Suppressor macrophage treated with lipopolysaccharide for 1 hour (primary cell): ENCODE measurements around the gene LINGO4.
"Not testable (repeated sequence)": the region's sequence is repeated elsewhere in the genome, so short reads cannot be mapped to it uniquely, and the experiment has no call there.

Source experiments
- DNase-seq, 3 donors: peaks; one replicate each; pipeline ENCODE4 v3.0.0-alpha.2; 2020 to 2022

Gene LINGO4

GRCh38 chr1:151780736-151781135 is 24.5 kb downstream of the LINGO4 start:
- peak; percentile 27 to 58 (median 56) for DNase-seq

GRCh38 chr1:151779852-151780251 is 25.4 kb downstream of the LINGO4 start:
- no peak for DNase-seq

DNA sequence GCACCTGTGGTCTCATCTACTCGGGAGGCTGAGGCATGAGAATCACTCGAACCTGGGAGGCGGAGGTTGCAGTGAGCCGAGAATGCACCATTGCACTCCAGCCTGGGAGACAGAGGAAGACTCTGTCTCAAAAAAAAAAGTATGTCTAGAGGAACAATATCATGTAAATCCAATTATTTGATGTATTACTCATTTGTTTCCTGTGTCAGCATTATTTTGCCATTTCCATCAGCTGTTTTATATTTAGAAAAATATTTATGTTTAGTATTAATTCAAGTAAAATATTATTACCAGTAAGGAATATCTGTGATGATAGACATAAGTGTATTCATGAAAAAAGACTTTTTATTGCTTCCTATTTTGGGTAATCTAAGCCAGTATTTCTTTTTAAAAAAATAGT is 27.9 kb downstream of the LINGO4 start:
- DNase-seq, result no peak

GRCh38 chr1:151776665-151777062 is 28.6 kb downstream of the LINGO4 start:
- DNase-seq, result no peak

DNA sequence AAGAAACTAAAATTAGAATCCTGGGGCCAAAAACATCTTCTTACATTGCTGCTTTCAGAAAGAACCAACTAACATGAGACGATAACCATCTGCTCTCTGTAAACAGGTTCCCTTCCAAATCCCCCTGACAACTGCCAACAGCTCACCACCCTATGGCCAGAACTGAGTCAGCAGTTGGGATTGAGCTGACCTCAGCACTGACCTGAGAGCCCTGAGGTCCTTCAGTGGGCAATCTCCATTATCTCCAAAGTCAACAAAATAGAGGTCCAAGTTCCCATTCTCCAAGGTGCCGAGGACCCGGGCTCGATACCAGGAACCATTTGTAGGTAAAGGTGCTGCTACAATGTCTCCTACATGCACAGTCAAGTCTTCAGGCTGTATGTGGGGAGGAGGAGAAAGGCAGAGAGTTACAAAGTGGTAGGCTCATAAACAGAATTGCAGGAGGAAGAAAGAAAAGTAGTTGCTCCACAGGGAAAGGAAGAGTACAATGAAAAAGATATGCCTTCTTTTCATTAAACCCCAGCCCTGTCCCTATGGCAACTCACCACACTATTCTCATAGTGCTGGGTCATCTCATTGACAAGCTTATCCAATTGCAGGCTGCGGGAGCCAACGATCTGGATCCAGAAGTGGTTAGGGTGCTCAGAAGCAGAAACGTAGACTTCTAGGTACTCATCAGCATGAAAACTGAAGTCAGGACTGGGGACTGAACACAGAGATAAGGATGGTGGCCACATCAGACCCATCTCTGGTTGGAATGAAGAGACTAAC is 29.1 kb downstream of the LINGO4 start:
- no peak for DNase-seq

GRCh38 chr1:151774256-151774922 is 30.8 kb downstream of the LINGO4 start:
- DNase-seq, result no peak

DNA sequence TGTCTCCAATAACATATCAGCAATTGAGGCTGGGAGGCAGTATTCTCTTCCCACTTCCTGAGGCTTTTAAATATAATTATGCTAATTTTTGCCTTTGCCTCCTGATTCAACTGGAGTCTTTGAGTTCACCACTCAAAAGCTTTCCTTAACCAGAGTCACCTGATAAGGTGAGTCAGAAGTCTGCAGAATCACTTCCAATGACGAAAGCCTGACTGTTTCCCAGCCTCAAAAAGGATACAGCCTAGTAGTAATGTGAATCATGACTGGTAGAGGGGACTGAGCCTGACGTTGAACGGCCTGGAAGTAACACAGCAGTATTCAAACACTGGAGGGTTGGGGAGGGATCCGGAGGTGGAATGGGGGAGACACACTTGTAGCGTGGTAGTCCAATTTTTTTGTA is 31.5 kb downstream of the LINGO4 start:
- no peak for DNase-seq

- DNase-seq, result not testable (repeated sequence)
Observed at GRCh38 chr1:151769270-151769669, 35.9 kb downstream of the LINGO4 start.

GRCh38 chr1:151768351-151769066 is 36.7 kb downstream of the LINGO4 start:
- DNase-seq, result not testable (repeated sequence)

GRCh38 chr1:151763990-151764389 is 41.2 kb downstream of the LINGO4 start:
- DNase-seq, result no peak

DNA sequence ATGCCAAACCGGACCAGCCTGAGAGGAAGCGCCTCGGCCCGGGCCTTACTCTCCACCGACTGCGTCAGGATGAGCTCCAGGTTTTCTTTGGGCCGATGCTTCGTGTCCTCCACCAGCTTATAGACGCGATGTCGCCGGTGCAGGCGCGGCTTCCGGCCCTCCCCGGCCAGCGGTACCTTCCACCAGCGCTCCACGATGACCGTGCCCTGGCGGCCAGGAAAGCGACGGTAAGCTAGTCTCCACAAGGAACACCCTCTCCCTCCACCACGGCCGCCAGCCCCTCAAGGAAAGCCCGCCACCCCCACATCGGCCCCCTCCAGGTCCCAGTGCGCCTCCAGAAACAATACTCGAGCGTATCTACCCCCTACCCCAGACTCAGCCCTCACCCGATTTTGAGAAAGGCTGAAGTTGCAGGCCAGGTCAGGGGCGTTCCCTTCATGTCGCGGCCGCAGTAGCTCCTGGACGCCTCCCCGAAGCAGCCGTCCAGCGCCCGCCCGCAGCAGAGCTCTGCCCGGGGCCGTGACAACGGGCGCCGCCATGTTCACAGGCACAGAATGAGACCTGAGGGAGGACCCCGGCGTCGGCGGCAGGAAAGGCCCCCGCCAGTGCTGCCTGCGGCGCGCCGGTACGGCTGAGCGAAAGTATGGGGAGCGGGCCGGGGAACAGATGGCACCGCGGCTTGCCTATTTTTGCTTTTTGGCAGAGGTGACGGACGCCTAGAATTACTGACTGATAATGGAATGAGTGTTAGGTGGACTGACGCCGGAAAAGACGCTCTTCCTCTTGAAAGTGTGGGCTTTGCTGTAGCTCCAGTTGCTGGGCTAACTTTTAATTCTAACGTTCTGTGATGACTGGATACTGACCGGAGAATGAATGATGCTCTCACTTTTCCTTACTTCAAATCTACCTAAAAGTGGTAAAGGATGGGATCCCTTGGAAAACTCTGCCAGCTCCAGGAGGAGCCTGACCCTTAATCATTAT is 42.0 kb downstream of the LINGO4 start, which contains the start of gene MRPL9:
Gene MRPL9, minus strand, starts transcription at position 556 of the 981 bp plus-strand sequence. Its CDS starts 17 bp downstream, at position 539.
- DNase-seq, result peak; percentile 73 to 91 (median 83)

DNA sequence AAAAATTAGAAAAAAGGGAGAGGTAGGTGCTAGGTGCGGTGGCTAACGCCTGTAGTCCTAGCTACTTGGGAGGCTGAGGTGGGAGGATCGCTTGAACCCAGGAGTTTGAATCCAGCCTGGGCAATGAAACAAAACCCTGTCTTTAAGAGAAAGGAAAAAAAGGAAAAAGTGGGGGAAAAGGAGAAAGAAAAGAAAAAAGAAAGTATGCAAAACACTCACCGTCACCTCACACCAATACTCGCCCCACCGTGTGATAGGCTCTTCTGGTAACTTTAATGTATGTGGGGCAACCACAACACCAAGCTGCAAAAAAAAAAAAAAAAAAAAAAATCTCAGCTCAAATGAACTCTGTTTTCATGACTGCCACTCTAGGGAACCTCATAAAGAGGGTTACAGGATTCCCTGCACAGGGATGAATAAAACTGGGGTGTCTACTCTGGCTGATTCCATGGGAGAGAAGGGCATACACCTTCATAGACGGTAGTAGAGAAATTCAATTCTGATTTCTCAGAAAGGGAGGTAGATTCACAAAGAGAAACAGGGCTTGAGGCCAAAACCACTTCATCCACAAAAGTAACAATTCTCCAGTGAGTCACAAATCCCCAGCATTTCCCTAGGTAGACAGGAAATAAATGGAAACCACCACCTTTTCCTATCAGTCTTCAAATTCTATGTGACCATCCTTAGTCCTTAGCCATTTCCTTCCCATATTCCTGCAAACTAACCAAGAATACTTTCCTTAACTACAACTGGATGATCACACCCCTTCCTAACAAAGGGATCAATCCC is 44.4 kb downstream of the LINGO4 start:
- no peak for DNase-seq

DNA sequence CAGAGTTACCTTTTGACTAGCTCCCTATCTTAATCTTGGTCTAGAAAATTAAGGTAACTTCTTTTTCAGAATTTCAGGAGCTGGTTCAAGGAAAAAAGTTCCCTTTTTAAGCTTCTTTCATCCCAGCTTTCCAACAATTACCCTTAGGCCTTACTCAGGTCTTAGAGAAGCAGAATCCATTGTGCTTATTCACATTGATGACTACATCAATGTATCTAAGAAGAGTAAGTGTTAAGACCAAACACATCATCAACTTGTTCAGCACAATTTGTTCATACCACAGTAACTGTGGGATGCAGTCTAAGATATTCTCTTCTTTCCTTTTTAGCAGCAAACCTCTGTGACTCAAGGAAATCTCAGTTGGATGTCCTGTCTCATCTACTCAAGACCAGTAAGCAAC is 46.0 kb downstream of the LINGO4 start:
- no peak for DNase-seq

DNA sequence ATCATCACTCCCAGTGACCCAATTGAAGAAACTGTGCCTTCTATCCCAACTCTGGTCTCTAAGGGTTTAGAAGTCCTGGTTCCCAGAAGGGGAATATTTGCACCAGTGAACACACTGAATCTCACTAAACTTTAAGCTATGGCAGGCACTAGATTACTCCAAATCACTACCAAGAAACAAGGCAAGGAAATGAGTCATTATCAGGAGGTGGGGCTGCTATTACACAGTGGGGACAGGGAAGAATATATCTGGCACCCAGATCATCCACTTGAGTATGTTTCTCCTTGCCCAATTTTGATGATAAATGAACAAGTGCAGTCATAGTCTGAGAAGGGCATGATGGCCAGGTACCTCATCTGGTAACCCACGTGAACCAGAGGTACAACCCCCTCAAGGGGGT is 48.9 kb downstream of the LINGO4 start:
- peak; percentile 33 to 43 (median 40) for DNase-seq
